Thyroid gland (tissue), 4 donors: ENCODE measurements around the gene SLC13A4.

ENCODE experiments used
- POLR2A ChIP-seq, 2 donors: fragments of 450-650 bp; IDR thresholded peaks; one replicate each; pipeline ENCODE4 v1.6.1; 2017; ENCODE audit warnings: antibody characterized with exemption in 2 of 2, mild to moderate bottlenecking in 2 of 2, moderate library complexity in 1 of 2
- TF ChIP-seq, protein P1 (sequence below), 6 experiments: fragments of 200-600 bp in 3 of 6; fragments of 450-650 bp in 3 of 6; sonication (generic) in 3 of 6; IDR thresholded peaks; one replicate each; pipeline ENCODE4 v1.5.1; 2016 to 2019; ENCODE audit warnings: antibody characterized with exemption in 6 of 6, mild to moderate bottlenecking in 2 of 6, inconsistent platforms in 1 of 6, moderate library complexity in 1 of 6

DNA sequence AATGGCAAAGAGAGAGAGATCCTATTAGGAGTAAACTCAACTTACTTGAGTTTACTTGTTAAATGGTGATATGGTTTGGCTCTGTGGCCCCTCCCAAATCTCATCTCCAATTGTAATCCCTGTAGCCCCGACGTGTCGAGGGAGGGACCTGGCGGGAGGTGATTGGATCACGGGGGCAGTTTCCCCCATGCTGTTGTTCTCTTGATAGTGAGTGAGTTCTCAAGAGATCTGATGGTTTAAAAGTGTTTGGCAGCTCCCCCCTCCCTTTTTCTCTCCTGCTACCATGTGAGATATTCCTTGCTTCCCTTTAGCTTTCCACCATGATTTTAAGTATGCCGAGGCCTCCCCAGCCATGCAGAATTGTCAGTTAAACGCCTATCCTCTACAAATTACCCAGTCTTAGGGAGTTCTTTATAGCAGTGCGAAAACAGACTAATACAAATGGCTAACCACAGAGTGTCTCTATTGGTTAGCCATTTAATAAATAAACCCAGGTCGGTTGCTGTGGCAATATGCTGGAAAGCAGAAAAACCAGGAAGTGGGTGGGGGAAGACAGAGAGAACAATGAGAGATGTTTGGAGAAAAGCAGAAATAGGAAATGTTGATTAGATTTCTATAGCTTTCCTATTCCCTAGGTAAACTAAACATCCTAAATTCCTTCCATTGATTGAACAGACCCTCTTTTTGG lies 68.7 kb downstream of the SLC13A4 start:
- TF ChIP-seq, protein P1, sequence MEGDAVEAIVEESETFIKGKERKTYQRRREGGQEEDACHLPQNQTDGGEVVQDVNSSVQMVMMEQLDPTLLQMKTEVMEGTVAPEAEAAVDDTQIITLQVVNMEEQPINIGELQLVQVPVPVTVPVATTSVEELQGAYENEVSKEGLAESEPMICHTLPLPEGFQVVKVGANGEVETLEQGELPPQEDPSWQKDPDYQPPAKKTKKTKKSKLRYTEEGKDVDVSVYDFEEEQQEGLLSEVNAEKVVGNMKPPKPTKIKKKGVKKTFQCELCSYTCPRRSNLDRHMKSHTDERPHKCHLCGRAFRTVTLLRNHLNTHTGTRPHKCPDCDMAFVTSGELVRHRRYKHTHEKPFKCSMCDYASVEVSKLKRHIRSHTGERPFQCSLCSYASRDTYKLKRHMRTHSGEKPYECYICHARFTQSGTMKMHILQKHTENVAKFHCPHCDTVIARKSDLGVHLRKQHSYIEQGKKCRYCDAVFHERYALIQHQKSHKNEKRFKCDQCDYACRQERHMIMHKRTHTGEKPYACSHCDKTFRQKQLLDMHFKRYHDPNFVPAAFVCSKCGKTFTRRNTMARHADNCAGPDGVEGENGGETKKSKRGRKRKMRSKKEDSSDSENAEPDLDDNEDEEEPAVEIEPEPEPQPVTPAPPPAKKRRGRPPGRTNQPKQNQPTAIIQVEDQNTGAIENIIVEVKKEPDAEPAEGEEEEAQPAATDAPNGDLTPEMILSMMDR (IDR thresholded peaks at IDR 0.05): no peak
- TF ChIP-seq POLR2A (IDR thresholded peaks at IDR 0.05): no peak
